ENCODE measurements around the gene LINC01488.

Gene LINC01488

DNA sequence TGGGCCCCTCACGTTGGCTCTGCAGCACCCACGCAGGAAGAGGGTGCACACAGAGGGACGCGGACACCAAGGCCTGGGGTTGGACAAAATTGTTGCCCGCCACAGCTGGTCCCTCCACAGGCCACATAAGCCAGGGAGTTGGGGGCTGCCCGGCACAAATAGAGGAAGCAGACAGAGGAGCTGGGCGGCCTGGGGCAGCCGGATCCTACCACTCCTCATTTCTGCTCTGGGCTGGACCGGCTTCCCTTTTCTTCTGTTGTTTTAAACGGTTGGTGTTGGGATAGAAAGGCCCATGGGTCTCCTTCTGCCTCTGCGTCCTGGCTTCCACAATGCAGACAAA, 36.4 kb upstream of the LINC01488 start:
- no peak for DNase-seq (ENCODE audit: low read depth)

DNA sequence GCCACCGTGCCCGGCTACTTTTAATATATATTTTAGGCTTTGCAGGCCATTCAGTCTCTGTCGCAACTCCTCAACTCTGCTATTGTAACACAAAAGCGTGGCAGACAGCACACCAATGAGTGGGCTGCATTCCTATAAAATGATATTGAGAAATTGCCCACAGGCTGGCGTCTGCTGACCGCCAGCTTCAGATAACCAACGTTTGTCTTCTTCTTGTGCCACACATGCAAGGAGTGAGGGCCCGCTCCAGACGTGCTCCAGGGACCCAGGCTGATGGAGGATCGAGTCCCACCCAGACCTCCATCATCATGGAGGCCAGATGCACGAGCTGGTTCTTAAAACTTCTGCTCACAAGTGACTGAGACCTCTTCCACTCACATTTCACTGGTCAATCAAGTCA, 35.4 kb upstream of the LINC01488 start:
- DNase-seq (ENCODE audit: low read depth) = no peak

DNA sequence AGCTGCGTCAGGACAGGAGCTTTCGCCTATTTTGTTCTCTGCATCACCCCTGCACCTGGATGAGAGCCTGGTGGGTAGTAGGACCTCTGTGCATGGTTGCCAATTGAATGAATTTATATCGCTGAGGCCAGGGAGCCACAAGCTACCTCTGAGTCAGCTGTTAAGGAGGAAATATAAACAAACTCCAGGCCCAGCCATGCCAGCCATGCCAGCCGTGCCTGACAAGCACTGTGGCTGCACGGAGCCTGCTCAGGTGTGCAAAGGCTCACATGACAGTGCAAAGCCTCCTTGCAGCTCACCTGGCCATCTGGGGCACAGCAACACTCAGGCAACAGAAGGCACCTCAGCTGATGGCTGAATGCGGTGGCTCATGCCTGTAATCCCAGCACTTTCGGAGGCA, 33.7 kb upstream of the LINC01488 start:
- no peak for DNase-seq (ENCODE audit: low read depth)

DNA sequence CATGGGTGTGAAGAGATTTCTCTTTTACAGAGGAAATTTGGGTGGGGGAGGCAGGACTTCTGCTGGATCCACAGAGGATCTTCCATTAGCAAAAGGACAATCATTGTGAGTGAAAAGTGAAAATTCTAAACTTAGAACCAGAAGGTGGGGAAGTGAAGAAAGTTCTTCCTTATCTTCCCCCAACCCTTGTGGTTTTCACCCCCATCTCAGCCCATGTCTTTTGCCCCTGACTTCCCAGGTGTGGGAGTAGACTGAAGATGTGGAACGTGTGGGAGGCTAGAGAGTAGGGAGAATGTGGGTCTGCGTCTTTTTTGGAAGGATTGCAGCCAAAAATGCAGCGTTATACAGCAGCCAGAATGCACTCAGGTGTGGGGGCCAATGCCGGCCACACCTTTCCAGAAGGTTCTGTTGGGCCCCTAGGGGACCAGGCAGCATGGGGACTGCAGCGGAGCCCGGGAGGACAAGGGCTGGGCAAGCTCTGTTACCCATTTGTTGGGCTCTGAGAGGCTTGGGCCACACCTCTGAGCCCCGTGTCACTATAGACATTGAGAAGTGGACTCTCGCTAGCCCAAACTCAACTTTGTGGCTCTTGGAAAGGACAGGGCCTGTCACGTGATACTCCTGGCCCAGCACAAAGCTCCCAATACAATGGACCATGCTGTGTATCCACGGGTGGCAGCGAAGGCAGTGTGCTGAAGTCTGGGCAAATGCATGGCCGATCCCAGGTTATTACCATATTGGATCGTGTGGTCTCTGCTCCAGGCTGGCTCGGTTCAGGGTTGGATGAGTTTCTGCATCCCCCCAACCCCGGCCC, 32.8 kb upstream of the LINC01488 start:
- DNase-seq (ENCODE audit: low read depth) = no peak

DNA sequence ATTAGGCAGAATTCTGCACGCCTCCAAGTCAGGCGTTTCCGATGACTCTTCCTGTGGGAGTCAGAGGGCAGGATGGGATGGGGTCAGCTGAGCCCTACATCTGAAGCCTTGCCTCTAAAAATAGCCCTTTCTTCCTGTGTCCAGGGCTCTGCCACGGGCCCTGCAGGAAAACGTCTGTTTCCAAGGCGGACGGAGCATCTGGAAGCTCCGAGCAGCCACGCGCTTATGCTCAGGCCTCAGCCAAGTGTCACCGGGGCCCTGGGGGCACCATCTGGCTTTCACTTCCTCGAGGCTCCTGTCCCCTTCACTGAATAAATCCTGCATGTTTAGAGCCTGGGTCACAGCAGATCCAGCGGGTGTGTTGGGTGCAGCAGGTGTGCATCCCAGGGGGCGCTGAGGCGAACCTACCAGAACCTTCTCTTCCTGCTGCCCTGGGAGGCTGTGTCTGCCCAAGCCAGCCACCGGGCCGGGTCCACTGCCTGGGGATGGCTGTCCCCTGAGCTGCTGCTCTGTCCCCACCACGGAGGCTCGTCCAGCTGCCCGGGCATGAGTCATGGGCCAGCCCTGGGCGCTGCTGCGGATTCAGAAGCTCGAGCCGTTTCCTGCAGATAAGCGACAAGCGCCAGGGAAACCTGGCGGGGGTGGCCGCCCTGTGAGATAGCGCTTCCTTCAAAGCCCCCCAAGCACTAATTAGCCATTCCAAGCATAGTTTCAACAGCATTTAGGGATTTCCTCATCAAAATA, 32.0 kb upstream of the LINC01488 start:
- no peak for DNase-seq (ENCODE audit: low read depth)

DNA sequence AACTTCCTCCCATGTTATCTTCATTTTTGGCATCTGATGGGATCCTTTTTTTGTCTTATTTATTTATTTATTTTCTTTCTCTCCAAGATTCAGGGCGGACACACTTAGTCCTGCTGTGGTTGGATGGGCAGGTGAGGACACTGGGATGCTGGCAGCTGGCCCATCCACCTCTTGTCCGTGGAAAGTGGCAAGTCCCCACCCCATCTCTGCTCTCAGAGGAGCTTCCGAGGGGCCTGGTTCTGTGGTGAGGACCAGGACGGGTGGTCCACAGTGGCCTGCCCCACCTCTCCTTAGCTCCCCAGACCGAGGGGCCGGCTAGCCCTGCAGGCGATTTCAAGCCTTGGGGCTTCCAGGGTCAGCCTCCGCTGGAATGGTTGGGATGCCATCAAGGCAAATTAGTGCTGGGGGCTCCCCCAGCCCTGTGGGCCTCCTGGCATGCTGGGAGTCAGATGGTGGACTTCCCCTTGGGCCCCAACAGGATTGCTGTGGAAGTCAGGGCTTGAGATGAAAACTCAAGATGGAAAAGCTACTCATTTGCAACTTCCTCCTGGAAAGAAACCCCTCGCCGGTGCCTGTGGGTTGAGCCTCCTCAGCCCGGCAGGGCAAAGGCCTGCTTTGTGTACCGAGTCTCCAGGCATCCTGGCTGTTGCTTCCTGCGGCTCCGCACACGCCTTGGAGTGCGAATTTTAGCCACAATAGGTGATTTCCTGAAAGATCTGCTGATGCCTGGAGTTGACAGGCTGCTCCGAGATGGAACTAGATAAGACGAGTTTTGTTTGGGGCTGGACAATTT, 31.2 kb upstream of the LINC01488 start:
- DNase-seq (ENCODE audit: low read depth) = no peak

DNA sequence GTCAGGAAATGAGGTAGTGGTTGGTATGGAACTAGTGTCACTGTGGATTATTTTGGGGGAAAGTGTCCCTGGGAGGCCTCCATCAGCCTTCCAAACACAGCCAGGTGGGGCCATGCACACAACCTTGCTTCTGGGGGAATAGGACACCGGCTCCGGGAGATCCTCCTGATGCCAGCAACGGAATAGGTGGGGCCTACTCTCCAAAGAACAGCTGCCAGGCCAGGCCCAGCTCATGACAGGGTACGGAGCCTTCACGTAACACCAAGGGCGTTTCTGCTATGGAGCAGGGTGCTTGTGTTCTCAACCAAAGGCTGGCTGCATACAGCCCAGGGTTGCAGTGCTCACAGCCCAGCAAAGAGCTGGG, 30.6 kb upstream of the LINC01488 start:
- DNase-seq (ENCODE audit: low read depth) = no peak

DNA sequence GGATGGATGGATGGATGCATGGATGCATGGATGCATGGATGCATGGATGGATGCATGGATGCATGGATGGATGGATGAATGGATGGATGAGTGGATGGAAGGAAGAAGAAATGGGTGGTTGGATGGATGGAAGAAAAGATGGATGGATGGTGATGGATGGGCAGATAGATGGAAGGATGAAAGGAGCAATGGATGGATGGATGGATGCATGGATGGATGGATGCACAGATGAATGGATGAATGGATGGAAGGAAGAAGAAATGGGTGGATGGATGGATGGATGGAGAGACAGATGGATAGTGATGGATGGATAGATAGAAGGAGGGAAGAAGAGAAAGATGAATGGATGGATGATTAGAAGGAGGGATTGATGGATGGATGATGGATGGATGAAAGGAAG, 30.2 kb upstream of the LINC01488 start:
- no peak for DNase-seq (ENCODE audit: low read depth)

DNA sequence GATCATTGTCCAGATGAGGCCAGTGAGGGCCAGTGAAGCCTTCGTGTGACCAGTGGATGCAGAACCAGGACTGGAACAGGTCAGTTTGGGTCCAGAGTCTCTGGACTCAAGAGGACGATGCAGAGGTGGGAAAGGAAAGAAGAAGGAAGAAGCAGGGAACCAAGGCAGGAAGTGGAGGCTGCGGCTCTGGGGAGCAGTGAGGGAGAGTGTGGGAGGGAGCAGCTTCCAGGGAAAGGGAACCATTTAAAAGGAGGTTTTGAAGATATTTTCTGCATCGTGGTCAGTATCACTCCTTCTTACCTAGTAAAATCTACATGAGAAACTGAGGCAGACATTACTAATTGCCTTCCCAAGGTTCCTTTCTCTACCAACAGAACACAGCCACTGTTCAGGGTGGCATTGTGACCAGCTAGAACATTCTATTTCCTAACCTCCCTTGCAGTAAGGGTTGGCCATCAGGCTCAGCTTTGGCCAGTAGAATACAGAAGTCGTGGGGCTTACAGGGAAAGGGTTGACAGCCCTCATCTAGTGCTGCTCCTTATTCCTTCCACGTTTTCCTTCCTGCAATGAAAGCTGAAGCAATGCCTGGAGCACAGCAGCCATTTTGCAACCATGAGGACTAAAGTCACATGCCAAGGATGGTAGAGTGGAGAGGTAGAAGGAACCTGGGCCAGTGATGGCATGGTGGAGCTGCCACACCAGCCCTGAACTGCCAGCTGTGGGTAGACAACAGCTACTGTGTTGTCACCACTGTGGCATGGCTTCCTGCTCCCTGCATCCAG, 29.1 kb upstream of the LINC01488 start:
- DNase-seq (ENCODE audit: low read depth) = no peak

DNA sequence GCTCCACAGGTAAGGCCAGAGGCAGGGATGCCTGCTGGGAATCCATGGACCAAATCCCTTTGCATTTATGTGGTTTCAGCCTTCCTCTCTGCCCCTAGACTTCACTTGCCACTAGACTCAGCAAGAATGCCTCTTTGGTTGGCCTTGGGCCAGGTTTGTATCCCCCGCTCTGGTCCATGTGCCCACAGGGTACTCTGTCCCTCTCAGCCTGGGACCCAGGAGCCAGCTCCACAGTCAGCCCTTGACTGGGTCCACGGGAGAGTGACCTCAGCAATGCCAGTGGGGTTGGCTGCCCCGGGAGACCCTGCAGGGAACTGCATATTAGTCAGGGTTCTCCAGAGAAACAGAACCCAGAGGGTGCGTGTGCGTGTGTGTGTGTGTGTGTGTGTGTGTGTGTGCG, 28.3 kb upstream of the LINC01488 start:
- DNase-seq (ENCODE audit: low read depth) = no peak

DNA sequence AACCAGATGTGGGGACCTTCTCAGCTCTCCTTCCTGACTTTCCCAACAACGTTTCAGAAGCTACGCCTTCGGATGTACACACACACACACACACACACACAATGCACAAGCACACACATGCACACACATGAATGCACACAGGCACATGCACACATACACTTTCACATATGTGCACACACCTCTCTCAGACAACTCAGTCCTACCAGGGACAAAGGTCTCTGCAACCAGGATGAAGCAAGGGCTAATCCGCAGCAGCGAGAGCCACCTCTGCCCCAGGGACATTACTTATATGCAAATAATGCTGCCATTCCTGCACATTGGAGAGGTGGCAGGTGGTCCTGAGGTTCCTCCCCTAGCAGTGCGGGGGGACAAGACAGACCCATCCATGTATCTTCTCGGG, 27.4 kb upstream of the LINC01488 start:
- no peak for DNase-seq (ENCODE audit: low read depth)

DNA sequence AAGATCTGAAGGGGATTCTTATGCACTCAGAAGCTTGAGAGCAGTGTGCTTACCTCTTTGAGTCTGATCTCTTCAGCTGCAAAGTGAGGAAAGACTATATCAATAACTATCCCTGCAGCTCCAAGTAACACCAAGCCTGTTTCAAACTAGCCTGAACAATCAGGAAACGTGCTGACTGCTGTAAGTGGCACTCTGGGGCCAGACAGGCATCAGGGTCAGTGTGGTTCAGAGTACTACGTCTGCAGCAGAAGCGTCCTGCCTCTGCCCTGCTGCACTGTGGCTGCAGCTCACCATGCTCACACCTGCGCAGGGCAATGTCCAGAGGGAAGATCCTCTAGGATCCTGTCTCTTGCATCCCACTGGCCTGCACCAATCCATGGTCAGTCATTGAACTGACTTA, 25.5 kb upstream of the LINC01488 start:
- DNase-seq (ENCODE audit: low read depth) = no peak

DNA sequence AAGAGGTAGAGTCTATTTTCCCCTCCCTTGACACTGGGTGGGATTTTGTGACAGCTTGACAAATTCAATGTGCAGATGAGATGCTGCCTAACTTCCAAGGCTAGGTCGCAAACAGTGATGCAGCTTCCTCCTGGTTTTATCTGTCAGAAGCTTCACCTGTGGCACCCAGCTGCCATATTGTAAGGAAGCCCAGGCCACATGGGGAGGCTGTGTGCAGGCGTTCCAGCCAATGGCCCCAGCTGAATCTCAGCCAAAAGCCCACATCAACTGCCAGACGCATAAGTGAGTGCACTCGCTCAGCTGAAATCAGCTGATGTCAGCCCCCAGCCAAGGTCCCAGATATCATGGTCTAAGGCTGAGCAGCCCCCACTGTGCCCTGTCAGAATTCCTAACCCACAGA, 24.8 kb upstream of the LINC01488 start:
- DNase-seq (ENCODE audit: low read depth) = no peak

DNA sequence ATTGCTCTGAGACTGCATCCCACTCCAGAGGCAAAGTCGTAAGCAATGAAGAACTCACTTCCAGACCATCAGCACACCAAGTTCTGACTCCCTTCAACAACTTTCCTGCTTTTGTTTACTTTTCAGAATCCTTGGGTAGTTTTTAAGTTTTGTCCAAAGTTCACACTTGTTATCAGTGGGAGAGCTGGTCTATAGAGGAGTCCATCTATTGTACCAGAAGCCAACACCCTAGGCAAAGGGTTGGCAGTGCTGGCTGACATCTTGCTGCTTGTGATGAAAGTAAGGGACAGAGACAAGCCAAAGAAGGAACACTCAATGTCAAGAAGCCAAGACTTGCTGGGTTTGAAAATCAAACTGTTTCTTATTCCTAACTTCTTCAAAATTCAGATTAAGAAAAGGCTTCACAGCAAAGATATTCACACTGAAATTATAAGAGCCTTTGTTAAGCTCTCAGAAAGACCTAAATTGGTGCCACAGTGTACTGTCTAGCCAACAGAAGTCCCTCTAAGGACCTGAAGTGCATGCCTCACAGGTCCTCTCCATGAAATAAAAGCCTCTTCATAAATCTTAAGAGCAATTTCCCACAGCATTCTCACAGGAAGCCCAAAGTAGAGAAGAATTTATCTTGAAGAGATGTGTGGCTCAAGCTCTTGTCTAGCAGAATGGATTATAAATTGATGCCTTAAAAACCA, 21.5 kb upstream of the LINC01488 start:
- DNase-seq (ENCODE audit: low read depth) = no peak

DNA sequence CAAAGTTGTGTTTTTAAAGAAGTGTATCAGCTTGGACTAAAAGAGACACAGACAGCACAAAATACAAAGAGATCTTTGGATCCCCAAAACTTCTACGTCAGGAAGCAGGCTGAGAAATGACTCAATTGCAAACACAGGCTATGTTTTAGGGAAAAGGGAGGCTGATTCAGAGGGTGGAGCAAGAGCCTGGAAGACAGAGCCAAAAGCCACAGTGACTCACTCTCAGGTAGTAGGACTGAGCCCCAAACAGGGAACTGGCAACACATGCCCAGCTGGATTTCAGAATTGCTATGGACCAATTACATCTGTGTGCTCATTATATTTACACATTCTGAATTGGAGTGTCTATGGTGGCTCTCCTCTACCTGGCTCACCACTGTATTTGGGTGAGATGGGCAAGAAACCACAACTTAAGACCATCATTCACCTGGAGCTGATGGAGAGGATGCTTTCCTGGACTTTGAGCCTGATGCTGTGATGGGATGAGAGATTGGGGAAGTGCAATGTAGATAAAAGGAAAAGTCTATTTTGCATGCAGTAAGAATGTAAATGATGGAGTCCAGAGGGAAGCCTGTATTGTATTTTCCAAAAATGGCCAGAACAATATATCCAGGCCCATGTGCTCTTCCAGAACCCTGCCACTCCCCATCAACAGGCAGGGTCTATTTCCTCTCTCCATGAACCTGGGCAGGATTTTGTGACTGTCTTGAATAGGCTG, 20.8 kb upstream of the LINC01488 start:
- DNase-seq (ENCODE audit: low read depth) = no peak

DNA sequence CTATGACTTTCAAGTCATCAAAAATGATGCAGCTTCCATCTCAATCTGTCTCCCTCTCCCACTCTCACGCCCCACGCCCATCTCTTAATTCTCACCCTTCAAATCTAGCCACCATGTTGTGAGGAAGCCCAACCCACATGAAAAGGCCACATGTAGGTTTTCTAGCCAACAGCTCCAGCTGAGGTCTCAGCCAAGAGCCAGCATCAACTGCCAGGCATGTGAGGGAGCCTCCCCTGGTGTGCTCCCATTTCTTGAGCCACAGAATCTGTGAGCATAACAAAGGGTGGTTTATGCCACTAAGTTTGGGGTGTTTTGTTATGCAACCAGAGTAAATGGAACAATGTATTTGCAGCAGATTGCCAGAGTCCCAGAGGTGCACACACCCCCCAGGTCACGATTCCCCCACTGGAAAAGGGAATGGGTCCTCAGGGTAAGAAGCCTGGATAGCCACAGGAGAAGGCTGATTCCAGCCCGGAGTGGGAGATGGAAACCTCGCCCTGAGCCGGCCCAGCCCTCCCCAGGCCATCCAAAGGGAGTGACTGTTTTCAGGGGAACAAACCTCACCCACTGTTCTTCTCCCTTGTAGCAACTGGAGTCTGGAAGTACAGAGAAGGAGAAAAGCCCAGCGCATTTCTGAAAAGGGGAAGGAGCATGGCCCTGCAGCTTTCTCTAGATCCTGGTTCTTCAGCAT, 20.0 kb upstream of the LINC01488 start:
- DNase-seq (ENCODE audit: low read depth) = no peak

DNA sequence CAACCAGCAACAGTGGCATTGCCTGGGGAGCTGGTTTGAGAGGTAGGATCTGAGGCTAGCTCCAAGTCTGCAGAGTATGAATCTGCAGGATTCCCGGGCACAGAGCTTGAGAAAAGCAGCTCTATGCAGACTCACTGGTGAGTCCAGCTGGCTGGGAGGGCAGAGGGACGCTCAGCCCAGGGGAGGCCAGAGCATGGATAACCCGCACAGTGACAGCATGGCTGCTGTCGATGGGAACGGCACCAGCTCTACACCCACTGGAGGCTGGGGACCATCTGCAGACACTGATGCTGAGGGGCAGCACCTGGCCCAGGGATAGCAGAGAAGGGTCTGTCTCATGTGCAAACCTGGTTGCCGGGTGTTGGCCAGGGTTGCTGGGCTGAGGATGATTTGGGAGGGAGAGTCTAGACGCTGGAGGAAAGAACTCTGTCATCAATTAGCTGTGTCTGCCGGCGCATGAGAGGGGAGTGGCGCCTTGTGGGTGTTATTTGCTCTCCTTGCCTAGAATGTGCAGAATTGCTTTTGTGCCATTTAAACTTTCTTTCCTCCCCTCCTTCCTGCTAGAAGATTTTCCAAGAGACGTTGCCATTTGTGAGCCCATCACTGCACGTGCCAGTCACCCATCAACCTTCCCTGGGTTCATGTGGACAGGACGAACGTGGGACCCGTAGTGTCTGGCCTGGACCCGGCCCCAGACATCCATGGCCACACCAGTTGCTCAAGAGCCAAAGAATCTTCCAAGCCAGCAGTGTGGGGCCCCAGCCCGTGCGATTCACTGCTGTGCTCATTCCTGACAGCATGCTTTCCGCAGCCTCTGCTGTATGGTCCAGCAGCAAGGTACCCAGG, 19.1 kb upstream of the LINC01488 start:
- no peak for DNase-seq (ENCODE audit: low read depth)

DNA sequence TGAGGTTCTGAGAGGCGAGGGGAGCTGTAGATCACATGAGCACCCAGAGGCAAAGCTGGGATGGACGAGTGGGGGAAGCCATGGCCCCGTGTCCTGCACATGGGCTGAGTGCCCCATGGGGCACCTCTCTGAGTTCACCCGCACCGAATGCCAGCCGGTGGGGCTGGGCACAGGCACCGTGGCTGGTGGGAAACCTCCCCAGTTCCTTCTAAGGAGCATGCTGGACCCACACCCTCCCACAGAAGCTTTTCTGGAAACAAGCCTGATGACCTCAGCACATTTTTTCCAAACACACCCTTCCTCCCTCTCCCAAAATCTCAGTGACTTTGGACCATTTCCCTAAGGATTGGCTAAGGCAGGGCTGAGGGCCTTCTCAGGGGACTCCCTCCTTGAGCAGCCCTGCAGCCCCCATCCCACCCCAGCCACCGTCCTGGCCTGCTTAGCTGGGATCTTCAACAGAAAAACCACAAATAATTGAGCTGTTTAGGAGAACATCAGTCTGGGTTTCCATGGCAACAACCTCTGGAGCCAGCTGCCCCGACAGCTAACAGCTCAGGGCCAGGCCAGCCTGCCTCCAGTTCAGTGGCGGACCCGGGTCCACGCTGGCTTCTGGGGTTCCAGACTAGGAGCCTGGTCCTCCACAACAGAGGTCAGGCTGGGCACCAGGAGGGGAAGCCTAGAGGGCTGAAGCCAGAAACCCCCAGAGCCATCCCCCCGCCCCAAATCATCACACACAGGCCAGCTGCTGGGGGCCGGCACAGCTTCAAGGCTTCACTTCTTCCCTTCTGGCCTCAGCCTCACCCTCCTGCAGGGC, 18.1 kb upstream of the LINC01488 start:
- DNase-seq (ENCODE audit: low read depth) = no peak

Measured in CMK (cell line).